HepG2 (cell line): Measurements from ENCODE around the gene METTL16. TPM values are rescaled to one million over a fixed set of nuclear protein-coding genes. Genes with fewer than 3 reads are reported as not detected.

Experiments used
- ATAC-seq: fragments of 200-7000 bp; cut with Tn5 transposase; 3 replicates; pipeline ENCODE4 v1.9.1; 2020; ENCODE audit warnings: mild to moderate bottlenecking, moderate library complexity
- BruUV-seq: library from RNA; stranded (reverse); fragments of 400-500 nt; replicated peaks from 2 replicates; lab custom pipeline; 2021; lab: Mats Ljungman, UMichigan
- CTCF ChIA-PET: fragments of 300-600 bp; formaldehyde crosslinking; extraction: SDS; loops from one replicate; lab custom pipeline; 2021; ENCODE audit warnings: low total read pairs, inconsistent platforms, low intra/inter-chr PET ratio; lab: Yijun Ruan, JAX
- POLR2A ChIA-PET: fragments of 350-600 bp; sonication (Branson Sonifier 250); formaldehyde crosslinking; loops from one replicate; lab custom pipeline; 2020; ENCODE audit warnings: antibody characterized with exemption, inconsistent platforms; lab: Yijun Ruan, JAX
- DNase-seq: peaks from one replicate; pipeline ENCODE4 v3.0.0-alpha.2; 2015; ENCODE audit warnings: low spot score
- FAIRE-seq: peaks from 3 replicates; lab custom pipeline; 2011; peaks lifted over from hg19 to GRCh38; lab: Jason Lieb, UNC
- H2AFZ ChIP-seq: one replicate; pipeline ENCODE4 v1.6.1; 2011; ENCODE audit warnings: low read length, inconsistent platforms
- H3K27ac ChIP-seq: fragments of 300-600 bp; 3 replicates; pipeline ENCODE4 v1.8.0; 2011; ENCODE audit warnings: mixed run types, mild to moderate bottlenecking, mixed read lengths, low read length, inconsistent platforms; ENCODE audit not compliant: insufficient read depth; ENCODE audit errors: extremely low read length
- H3K27me3 ChIP-seq, 2 experiments: fragments of 200-600 bp in 1 of 2; 2 replicates in 1 of 2; 3 replicates in 1 of 2; pipeline versions ENCODE4 v1.6.0 to v1.8.0; 2011; ENCODE audit warnings: low read length in 2 of 2, mild to moderate bottlenecking in 2 of 2, moderate library complexity in 2 of 2, inconsistent platforms in 1 of 2; ENCODE audit not compliant: insufficient read depth in 2 of 2, control insufficient read depth in 1 of 2
- H3K36me3 ChIP-seq, 2 experiments: fragments of 200-600 bp in 1 of 2; replicated peaks in 1 of 2; 2 replicates in 1 of 2; 3 replicates in 1 of 2; pipeline versions ENCODE4 v1.5.1 to v1.8.0; 2011; ENCODE audit warnings: low read length in 2 of 2, inconsistent platforms in 1 of 2; ENCODE audit not compliant: insufficient read depth in 2 of 2, control insufficient read depth in 1 of 2
- H3K4me1 ChIP-seq: 2 replicates; pipeline ENCODE4 v1.5.1; 2012; ENCODE audit warnings: low read length, inconsistent platforms; ENCODE audit not compliant: insufficient read depth
- H3K4me2 ChIP-seq: 2 replicates; pipeline ENCODE4 v1.6.0; 2011; ENCODE audit warnings: low read depth, low read length, inconsistent platforms
- H3K4me3 ChIP-seq, 3 experiments: fragments of 200-600 bp in 1 of 3; sonication (generic), shearing (Covaris generic) in 1 of 3; replicated peaks in 1 of 3; 2 replicates each; pipeline ENCODE4 v1.5.1; 2011 to 2016; ENCODE audit warnings: low read length in 3 of 3, inconsistent platforms in 2 of 3, low read depth in 2 of 3, mild to moderate bottlenecking in 2 of 3, control low read depth in 1 of 3, mixed read lengths in 1 of 3; ENCODE audit not compliant: insufficient read depth in 1 of 3
- H3K79me2 ChIP-seq: one replicate; pipeline ENCODE4 v1.6.1; 2011; ENCODE audit warnings: low read length, inconsistent platforms; ENCODE audit not compliant: insufficient read depth
- H3K9ac ChIP-seq: 2 replicates; pipeline ENCODE4 v1.6.0; 2011; ENCODE audit warnings: mild to moderate bottlenecking, low read depth, low read length, inconsistent platforms; ENCODE audit not compliant: insufficient read depth
- H3K9me3 ChIP-seq: 2 replicates; pipeline ENCODE4 v1.5.1; 2012; ENCODE audit warnings: mild to moderate bottlenecking, low read length
- H4K20me1 ChIP-seq: 2 replicates; pipeline ENCODE4 v1.6.0; 2011; ENCODE audit warnings: inconsistent platforms, mild to moderate bottlenecking, low read length, moderate library complexity; ENCODE audit not compliant: insufficient read depth
- JUN ChIP-seq: sonication (generic); formaldehyde crosslinking; IDR thresholded peaks from 2 replicates; pipeline ENCODE4 v1.4.0; 2020; ENCODE audit warnings: mild to moderate bottlenecking, missing genetic modification reagents
- JUNB ChIP-seq: sonication (generic); formaldehyde crosslinking; IDR thresholded peaks from 2 replicates; pipeline ENCODE4 v1.8.0; 2022; ENCODE audit warnings: missing genetic modification reagents, mild to moderate bottlenecking, borderline replicate concordance
- MAFF ChIP-seq: IDR thresholded peaks from 2 replicates; pipeline ENCODE4 v1.6.1; 2011; ENCODE audit warnings: low read depth, low read length, improper control_type of control experiment
- NR1H2 ChIP-seq: sonication (generic); formaldehyde crosslinking; IDR thresholded peaks from 2 replicates; pipeline ENCODE4 v1.8.1; 2022; ENCODE audit warnings: low read depth, missing genetic modification reagents, borderline replicate concordance
- SOX5 ChIP-seq: IDR thresholded peaks from 2 replicates; pipeline ENCODE4 v1.6.1; 2016; ENCODE audit warnings: borderline replicate concordance
- SPEN ChIP-seq: sonication (generic); formaldehyde crosslinking; IDR thresholded peaks from 2 replicates; pipeline ENCODE4 v1.5.1; 2020; ENCODE audit warnings: low read depth, mild to moderate bottlenecking, missing genetic modification reagents
- ZFP82 ChIP-seq: sonication (generic); formaldehyde crosslinking; IDR thresholded peaks from 2 replicates; pipeline ENCODE4 v1.5.1; 2020; ENCODE audit warnings: mild to moderate bottlenecking, missing genetic modification reagents, borderline replicate concordance
- ZNF543 ChIP-seq: sonication (generic); formaldehyde crosslinking; IDR thresholded peaks from 2 replicates; pipeline ENCODE4 v1.4.0; 2020; ENCODE audit warnings: mild to moderate bottlenecking, missing genetic modification reagents
- ZNF567 ChIP-seq: sonication (generic); formaldehyde crosslinking; IDR thresholded peaks from 2 replicates; pipeline ENCODE4 v1.8.1; 2023; ENCODE audit warnings: mild to moderate bottlenecking, missing genetic modification reagents, borderline replicate concordance
- WGBS: methylation state at CpG from one replicate; pipeline ENCODE4 v1.1.6; 2017; ENCODE audit warnings: low lambda C conversion rate; 5-methylcytosine and 5-hydroxymethylcytosine counted together
- in situ Hi-C: cut with HindIII; loops from 2 replicates; pipeline ENCODE4 v1.10.0; 2017; ENCODE audit warnings: low pct_unique_long_range_greater_than_20kb; ENCODE audit not compliant: extremely low pct_ligation_motif_present
- intact Hi-C: fragments of 100-400 bp; cut with micrococcal nuclease; formaldehyde crosslinking; loops from one replicate; pipeline ENCODE4 v1.10.0; 2022; ENCODE audit not compliant: unreplicated experiment
- polyA plus RNA-seq, 8 experiments: library from polyadenylated mRNA; depleted of rRNA in 3 of 8; stranded (reverse) in 7 of 8; unstranded in 1 of 8; fragments of >200 nt; fragmentation: Illumina TruSeq in 4 of 8; extraction: Trizol in 4 of 8; gene quantifications; 2 replicates each; pipeline versions ENCODE4 v1.2.1 to v1.2.3, GENCODE V29; 2011 to 2016; ENCODE audit warnings: low read depth in 4 of 8, missing spikeins in 1 of 8, mixed read lengths in 1 of 8; ENCODE audit not compliant: insufficient read depth in 1 of 8
- total RNA-seq, 5 experiments: library from RNA; depleted of rRNA; stranded (reverse); fragments of >200 nt; fragmentation: Illumina TruSeq; extraction: Trizol; gene quantifications; 2 replicates each; pipeline ENCODE4 v1.2.3, GENCODE V29; 2016; ENCODE audit warnings: low read depth in 1 of 5

The METTL16 gene
- total and polyA plus RNA-seq, 2 of the 13 experiments (the other 11 are each of a cell fraction or from before 2014, with no cell fraction given): 11.6 to 18.5 TPM

DNA sequence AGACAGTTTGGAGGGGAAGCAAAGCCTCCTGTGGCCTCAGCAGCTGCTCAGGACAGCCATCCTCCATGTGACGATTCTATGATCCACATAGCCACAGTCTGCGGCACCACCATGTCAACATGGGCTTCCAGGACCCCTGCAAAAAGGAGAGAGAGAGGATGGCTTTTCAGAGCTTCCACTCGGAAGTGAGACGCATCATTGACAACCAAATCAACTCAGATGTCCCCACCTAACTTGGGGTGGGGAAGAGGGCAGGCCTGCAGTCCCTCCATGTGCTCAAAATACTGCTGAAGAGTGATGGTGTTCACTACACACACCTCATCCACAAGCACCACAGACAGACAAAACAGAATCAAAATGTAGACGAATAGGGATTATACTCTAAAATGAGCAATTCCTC, 5.9 kb upstream of the METTL16 start:
- H3K4me3 ChIP-seq: no peak overlapping the region
- DNase-seq (no peak), FAIRE-seq (no peak)
- intact Hi-C loops (loop anchor here (10.0 kb wide), 1 partner anchor 157 kb away; no protein-coding TSS in a partner anchor), in situ Hi-C loops (no loop called here)
- H3K9me3 ChIP-seq: no peaks in the 10 kb centered on the region
- ChIA-PET CTCF (no interaction called here), POLR2A (no interaction called here)
- H4K20me1 ChIP-seq: no peaks in the 10 kb centered on the region
- 41% methylated on average over 5 of the region's 5 CpGs for WGBS
- H3K4me1 ChIP-seq: peaks cover 12% of the 10 kb centered on the region
- H3K27ac ChIP-seq: no peak overlapping the region
- no peak overlapping the region for H2AFZ ChIP-seq
- H3K4me2 ChIP-seq: no peak overlapping the region
- no peaks in the 10 kb centered on the region for H3K27me3 ChIP-seq
- BruUV-seq: no TSS peak
- TF ChIP-seq SPEN (CRISPR knock-in tag) (no peak), MAFF (no peak), NR1H2 (CRISPR knock-in tag) (no peak), ZNF543 (no peak), ZFP82 (no peak)
- TF ChIP-seq, all 625 proteins: peak for 0
- no peaks in the 10 kb centered on the region for H3K79me2 ChIP-seq
- ATAC-seq: no peak
- no peaks in the 10 kb centered on the region for H3K36me3 ChIP-seq
- no peak overlapping the region for H3K9ac ChIP-seq

DNA sequence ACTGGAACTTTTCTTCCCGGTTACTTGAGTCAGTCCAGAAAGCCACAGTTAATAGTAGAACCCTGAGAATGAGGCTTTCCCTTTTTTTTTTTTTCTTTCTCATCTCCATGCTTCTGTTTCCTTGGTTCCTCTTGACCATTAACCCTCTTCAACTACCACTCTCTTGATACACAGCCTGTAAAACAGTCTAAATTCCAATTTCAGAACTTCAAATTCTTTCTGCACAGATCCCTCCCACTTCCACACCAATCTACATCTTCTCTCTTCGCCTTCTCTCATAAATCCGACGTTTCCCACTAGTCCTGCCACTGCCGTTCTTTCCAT, 588 bp downstream of the METTL16 start:
- Histone ChIP-seq H3K36me3 (no peaks in the 10 kb centered on the region), H3K4me3 (peak overlapping the region; percentile 70 to 88 (median 76)), H4K20me1 (no peaks in the 10 kb centered on the region), H3K27me3 (no peaks in the 10 kb centered on the region; a peak in 1 of 5 replicates), H3K9ac (peak overlapping the region; percentile 88), H3K9me3 (no peaks in the 10 kb centered on the region), H3K4me2 (peak overlapping the region; percentile 63), H3K4me1 (peaks cover 45% of the 10 kb centered on the region), H2AFZ (no peak overlapping the region), H3K79me2 (peaks cover 35% of the 10 kb centered on the region), H3K27ac (peak overlapping the region; percentile 91)
- in situ Hi-C loops: no loop called here
- TF ChIP-seq JUNB (CRISPR knock-in tag) (peak; percentile 38; the same call in 1 of the 2 replicates), JUN (CRISPR knock-in tag) (0 out of 2 replicates have a peak, but pooled peaks have one; percentile 37), ZNF567 (CRISPR knock-in tag) (0 out of 2 replicates have a peak, but pooled peaks have one; percentile 37), SOX5 (CRISPR knock-in tag) (no peak)
- BruUV-seq: TSS peak; percentile 83
- DNase-seq: no peak
- ATAC-seq: no peak
- no peak for FAIRE-seq
- POLR2A ChIA-PET: interaction anchor here (0.6 to 2.4 kb wide), 17 partner anchors 10 to 199 kb away, joined by 3 to 12 read pairs (median 4); no protein-coding TSS in a partner anchor
- CTCF ChIA-PET: no interaction called here
- intact Hi-C loops: loop anchor here (10.0 kb wide), 1 partner anchor 164 kb away; no protein-coding TSS in a partner anchor
- WGBS: 1% methylated on average over 5 of the region's 5 CpGs
